Measurements from ENCODE around the gene CEP57. TPM values are rescaled to one million over a fixed set of nuclear protein-coding genes. Genes with fewer than 3 reads are reported as not detected.
"Not testable (repeated sequence)": the region's sequence is repeated elsewhere in the genome, so short reads cannot be mapped to it uniquely, and the experiment has no call there.

Gene CEP57
- total and polyA plus RNA-seq, 2 donors (not counting 1 experiment from before 2014, with no cell fraction given) = 30.6 to 55.8 TPM

DNA sequence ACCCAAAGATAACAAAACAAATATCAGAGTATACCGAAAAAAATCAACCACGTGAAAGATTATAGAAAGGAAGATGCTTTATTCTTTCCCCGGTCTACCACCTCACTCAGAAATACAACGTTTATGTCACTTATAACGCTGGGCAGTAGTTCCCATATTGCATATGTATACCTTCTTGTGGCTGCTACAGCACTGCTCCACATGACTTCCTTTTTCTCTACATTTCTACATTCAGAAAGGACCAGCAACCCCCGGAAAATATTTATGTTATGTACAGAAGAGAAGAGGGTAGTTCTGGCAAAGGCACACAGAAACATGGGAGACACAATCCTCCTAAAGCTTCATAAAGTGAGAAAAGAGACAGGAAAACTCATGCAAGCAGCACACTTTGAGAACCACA, 76.8 kb downstream of the CEP57 start:
- no peak overlapping the region for H3K4me2 ChIP-seq (ENCODE audit: extremely low read depth, insufficient read depth, low read length)
- H3K4me1 ChIP-seq (ENCODE audit: control insufficient read depth, extremely low read depth, insufficient read depth, low read length) = peaks cover 5% of the 10 kb centered on the region

DNA sequence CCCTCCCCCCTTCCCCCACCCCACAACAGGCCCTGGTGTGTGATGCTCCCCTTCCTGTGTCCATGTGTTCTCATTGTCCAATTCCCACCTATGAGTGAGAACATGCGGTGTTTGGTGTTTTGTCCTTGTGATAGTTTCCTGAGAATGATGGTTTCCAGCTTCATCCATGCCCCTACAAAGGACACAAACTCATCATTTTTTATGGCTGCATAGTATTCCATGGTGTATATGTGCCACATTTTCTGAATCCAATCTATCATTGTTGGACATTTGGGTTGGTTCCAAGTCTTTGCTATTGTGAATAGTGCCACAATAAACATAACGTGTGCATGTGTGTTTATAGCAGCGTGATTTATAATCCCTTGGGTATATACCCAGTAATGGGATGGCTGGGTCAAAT, 80.6 kb downstream of the CEP57 start:
- H3K9me3 ChIP-seq (ENCODE audit: control insufficient read depth, insufficient read depth, low read depth, low read length); DNase-seq (ENCODE audit: low read depth in 2 of 2); H3K27ac ChIP-seq (ENCODE audit: insufficient read depth, low read length); H4K20me1 ChIP-seq (ENCODE audit: control insufficient read depth, extremely low read depth, insufficient read depth, low read length); H3K4me3 ChIP-seq (replicated peaks in 1 of 4; ENCODE audit: control extremely low read depth in 1 of 4, insufficient read depth in 1 of 4, low read depth in 3 of 4, low read length in 4 of 4); H3K4me1 ChIP-seq (ENCODE audit: control insufficient read depth, extremely low read depth, insufficient read depth, low read length); H3K79me2 ChIP-seq (ENCODE audit: control insufficient read depth, insufficient read depth, low read length); H2AFZ ChIP-seq (ENCODE audit: low read length); H3K4me2 ChIP-seq (ENCODE audit: extremely low read depth, insufficient read depth, low read length); H3K9ac ChIP-seq (ENCODE audit: insufficient read depth, low read length); H3K27me3 ChIP-seq (ENCODE audit: control insufficient read depth, insufficient read depth, low read length); H3K36me3 ChIP-seq (ENCODE audit: control insufficient read depth, insufficient read depth, low read length): not testable (repeated sequence)

More for the DNA sequence above, 76.8 kb downstream of the CEP57 start:
- TF ChIP-seq, protein P1, sequence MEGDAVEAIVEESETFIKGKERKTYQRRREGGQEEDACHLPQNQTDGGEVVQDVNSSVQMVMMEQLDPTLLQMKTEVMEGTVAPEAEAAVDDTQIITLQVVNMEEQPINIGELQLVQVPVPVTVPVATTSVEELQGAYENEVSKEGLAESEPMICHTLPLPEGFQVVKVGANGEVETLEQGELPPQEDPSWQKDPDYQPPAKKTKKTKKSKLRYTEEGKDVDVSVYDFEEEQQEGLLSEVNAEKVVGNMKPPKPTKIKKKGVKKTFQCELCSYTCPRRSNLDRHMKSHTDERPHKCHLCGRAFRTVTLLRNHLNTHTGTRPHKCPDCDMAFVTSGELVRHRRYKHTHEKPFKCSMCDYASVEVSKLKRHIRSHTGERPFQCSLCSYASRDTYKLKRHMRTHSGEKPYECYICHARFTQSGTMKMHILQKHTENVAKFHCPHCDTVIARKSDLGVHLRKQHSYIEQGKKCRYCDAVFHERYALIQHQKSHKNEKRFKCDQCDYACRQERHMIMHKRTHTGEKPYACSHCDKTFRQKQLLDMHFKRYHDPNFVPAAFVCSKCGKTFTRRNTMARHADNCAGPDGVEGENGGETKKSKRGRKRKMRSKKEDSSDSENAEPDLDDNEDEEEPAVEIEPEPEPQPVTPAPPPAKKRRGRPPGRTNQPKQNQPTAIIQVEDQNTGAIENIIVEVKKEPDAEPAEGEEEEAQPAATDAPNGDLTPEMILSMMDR (conservative IDR thresholded peaks at IDR 0.05 in 1 of 2, IDR thresholded peaks at IDR 0.05 in 1 of 2; ENCODE audit: low read depth in 1 of 2, low read length in 2 of 2) = no peak
- no peak for TF ChIP-seq EZH2 (IDR thresholded peaks at IDR 0.05; ENCODE audit: low read length, missing control alignments)
- H3K79me2 ChIP-seq (ENCODE audit: control insufficient read depth, insufficient read depth, low read length) = no peaks in the 10 kb centered on the region
- no peaks in the 10 kb centered on the region for H3K27me3 ChIP-seq (ENCODE audit: control insufficient read depth, insufficient read depth, low read length)
- H3K4me3 ChIP-seq (replicated peaks in 1 of 4; ENCODE audit: control extremely low read depth in 1 of 4, insufficient read depth in 1 of 4, low read depth in 3 of 4, low read length in 4 of 4) = no peak overlapping the region
- H2AFZ ChIP-seq (ENCODE audit: low read length) = no peak overlapping the region
- no peak for DNase-seq (ENCODE audit: low read depth in 2 of 2)
- no peaks in the 10 kb centered on the region for H3K36me3 ChIP-seq (ENCODE audit: control insufficient read depth, insufficient read depth, low read length)
- no peak overlapping the region for H3K27ac ChIP-seq (ENCODE audit: insufficient read depth, low read length)
- H4K20me1 ChIP-seq (ENCODE audit: control insufficient read depth, extremely low read depth, insufficient read depth, low read length) = no peaks in the 10 kb centered on the region
- no peak overlapping the region for H3K9ac ChIP-seq (ENCODE audit: insufficient read depth, low read length)
- no peaks in the 10 kb centered on the region for H3K9me3 ChIP-seq (ENCODE audit: control insufficient read depth, insufficient read depth, low read depth, low read length)

GRCh38 chr11:95877291-95877690, 87.0 kb downstream of the CEP57 start:
- no peaks in the 10 kb centered on the region for H4K20me1 ChIP-seq (ENCODE audit: control insufficient read depth, extremely low read depth, insufficient read depth, low read length)
- H3K79me2 ChIP-seq (ENCODE audit: control insufficient read depth, insufficient read depth, low read length) = no peaks in the 10 kb centered on the region
- no peaks in the 10 kb centered on the region for H3K9me3 ChIP-seq (ENCODE audit: control insufficient read depth, insufficient read depth, low read depth, low read length)
- DNase-seq (ENCODE audit: low read depth in 2 of 2) = peak; percentile 100
- peaks cover 17% of the 10 kb centered on the region for H3K4me1 ChIP-seq (ENCODE audit: control insufficient read depth, extremely low read depth, insufficient read depth, low read length)
- H3K4me3 ChIP-seq (replicated peaks in 1 of 4; ENCODE audit: control extremely low read depth in 1 of 4, insufficient read depth in 1 of 4, low read depth in 3 of 4, low read length in 4 of 4) = no peak overlapping the region
- H3K9ac ChIP-seq (ENCODE audit: insufficient read depth, low read length) = no peak overlapping the region
- no peaks in the 10 kb centered on the region for H3K36me3 ChIP-seq (ENCODE audit: control insufficient read depth, insufficient read depth, low read length)
- no peak for TF ChIP-seq EZH2 (IDR thresholded peaks at IDR 0.05; ENCODE audit: low read length, missing control alignments)
- TF ChIP-seq, protein P1 (conservative IDR thresholded peaks at IDR 0.05 in 1 of 2, IDR thresholded peaks at IDR 0.05 in 1 of 2; ENCODE audit: low read depth in 1 of 2, low read length in 2 of 2) = no peak
- peak overlapping the region; percentile 56 for H3K4me2 ChIP-seq (ENCODE audit: extremely low read depth, insufficient read depth, low read length)
- H3K27me3 ChIP-seq (ENCODE audit: control insufficient read depth, insufficient read depth, low read length) = no peaks in the 10 kb centered on the region
- peak overlapping the region; percentile 82 for H3K27ac ChIP-seq (ENCODE audit: insufficient read depth, low read length)
- no peak overlapping the region for H2AFZ ChIP-seq (ENCODE audit: low read length)

Other genes with a start within 250 kb of the CEP57 start
- gene FAM76B, start 716 bp upstream of the CEP57 start, total RNA-seq = 16.7 and 18.2 TPM in 2 replicates
- gene FAM76B, start 716 bp upstream of the CEP57 start, polyA plus RNA-seq = 14.9 and 18.4 TPM in 2 replicates
- gene MTMR2, start 133.6 kb downstream of the CEP57 start, total RNA-seq = 25.4 and 29.2 TPM in 2 replicates
- 39.0 and 48.2 TPM in 2 replicates for gene MTMR2, start 133.6 kb downstream of the CEP57 start, polyA plus RNA-seq

Measured in fibroblast of lung (primary cell).